ENCODE measurements around the gene RBPJ. TPM values are rescaled to one million over a fixed set of nuclear protein-coding genes. Genes with fewer than 3 reads are reported as not detected.

RBPJ gene
- total RNA-seq, 1 experiment from 2014 or later: 34.5 TPM

DNA sequence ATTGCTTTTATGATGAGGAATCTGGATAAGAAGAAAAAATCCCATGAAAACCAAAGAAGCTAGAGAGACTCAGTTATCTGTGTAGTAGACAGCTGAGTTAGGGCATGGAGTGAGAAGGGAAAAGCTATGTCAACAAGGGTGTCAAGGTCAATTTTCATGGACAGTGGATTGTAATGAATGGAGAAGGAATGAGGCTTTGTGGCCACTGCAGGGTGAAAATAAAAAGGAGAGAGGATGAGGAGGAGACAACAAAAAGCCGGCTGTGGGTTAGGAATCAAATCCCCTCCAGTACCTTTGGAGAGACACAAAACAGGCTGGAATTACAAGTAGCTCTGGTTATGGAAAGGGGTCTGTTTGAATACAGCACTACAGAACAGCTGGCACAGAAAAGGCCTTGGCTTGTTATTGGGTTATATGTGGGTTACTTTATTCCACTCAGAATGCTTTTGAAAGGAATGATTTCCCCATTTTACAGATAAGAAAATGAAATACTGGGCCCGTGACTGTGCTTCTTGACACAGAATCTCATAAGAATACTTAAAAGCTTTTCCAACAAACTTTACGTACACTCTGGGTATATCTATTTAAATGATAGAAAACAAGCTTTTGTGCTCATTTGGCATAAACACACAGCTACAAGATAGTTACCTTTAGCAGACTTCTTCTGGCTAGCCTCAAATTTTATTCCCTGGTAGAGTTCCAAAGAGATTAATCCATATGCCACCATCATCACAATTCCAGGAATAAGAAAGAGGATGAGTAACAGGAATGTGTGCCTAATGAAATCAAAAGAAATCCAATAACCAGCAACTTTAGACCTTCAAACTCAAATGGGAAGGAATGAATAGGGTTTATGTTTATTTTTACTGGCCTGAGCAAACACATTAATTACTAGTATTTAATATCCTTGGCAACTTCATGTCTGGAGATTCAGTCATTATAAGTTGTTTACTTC lies 162.0 kb downstream of the RBPJ start:
- H3K4me3 ChIP-seq: no peak overlapping the region
- DNase-seq (ENCODE audit: low read depth in 1 of 2, low spot score in 2 of 2): no peak
- no peak overlapping the region for H3K27ac ChIP-seq
- no peaks in the 10 kb centered on the region for H3K36me3 ChIP-seq
- H3K9me3 ChIP-seq (replicated peaks): no peaks in the 10 kb centered on the region
- H3K4me1 ChIP-seq (replicated peaks): no peaks in the 10 kb centered on the region
- H3K27me3 ChIP-seq (replicated peaks): no peaks in the 10 kb centered on the region

DNA sequence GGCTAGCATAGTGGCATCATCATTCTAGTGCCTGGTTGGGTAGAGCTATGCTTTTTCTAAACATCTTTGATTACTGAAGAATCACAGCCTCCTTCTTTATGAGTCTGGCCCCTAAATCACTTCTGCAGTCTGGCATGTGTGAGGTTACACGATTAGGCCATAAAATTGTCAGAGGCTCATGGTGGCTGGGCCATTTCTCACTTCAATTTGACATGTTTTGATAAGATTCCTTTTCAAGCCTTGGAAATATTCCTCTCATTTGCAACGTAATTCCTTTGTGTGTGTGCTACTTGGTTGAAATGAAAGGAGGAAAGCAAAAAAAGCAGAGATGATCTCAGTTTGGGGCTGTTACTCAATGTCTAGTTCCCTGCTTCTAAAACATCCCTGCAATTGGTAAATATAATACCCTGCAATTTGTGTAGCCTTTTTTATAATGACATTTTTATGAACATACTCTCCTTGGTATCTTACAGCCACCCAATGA lies 163.3 kb downstream of the RBPJ start:
- no peak for DNase-seq (ENCODE audit: low read depth in 1 of 2, low spot score in 2 of 2)
- Histone ChIP-seq H3K27ac (no peak overlapping the region), H3K9me3 (replicated peaks) (no peaks in the 10 kb centered on the region), H3K4me1 (replicated peaks) (no peaks in the 10 kb centered on the region), H3K27me3 (replicated peaks) (no peaks in the 10 kb centered on the region), H3K36me3 (no peaks in the 10 kb centered on the region), H3K4me3 (no peak overlapping the region)

DNA sequence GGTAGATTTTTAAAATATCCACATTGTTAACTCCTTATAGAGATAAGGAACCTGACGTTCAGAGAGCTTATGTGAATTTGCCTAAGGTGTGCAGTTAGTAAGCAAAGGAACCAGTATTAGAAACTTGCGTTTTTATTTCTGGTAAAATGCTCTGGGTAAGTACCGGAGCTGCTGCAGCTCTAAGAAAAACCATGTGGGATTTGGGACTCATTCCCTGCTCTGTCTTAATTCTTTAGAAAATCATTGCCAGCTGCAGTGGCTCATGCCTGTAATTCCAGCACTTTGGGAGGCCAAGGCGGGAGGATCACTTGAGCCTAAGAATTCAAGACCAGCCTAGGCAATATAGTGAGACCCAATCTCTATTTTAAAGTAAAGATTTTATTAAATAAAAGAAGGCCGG lies 163.7 kb downstream of the RBPJ start:
- Histone ChIP-seq H3K4me1 (replicated peaks) (no peaks in the 10 kb centered on the region), H3K36me3 (no peaks in the 10 kb centered on the region), H3K9me3 (replicated peaks) (no peaks in the 10 kb centered on the region), H3K4me3 (no peak overlapping the region), H3K27me3 (replicated peaks) (no peaks in the 10 kb centered on the region), H3K27ac (no peak overlapping the region)
- no peak for DNase-seq (ENCODE audit: low read depth in 1 of 2, low spot score in 2 of 2)

Other genes starting within 250 kb of the RBPJ start
- gene CCKAR, start 169.5 kb downstream of the RBPJ start, total RNA-seq (2014; rRNA removed; shearing (Covaris generic)): not detected in 2 replicates

All from SJSA1 (cell line).